ENCODE data around the gene TRAPPC14.

TRAPPC14 gene

GRCh38 chr7:100153708-100154535 is 4.6 kb downstream of the TRAPPC14 start:
- no peak overlapping the region for H2BK15ac ChIP-seq (ENCODE audit: low read length)
- H3K4ac ChIP-seq (ENCODE audit: low read length), result no peak overlapping the region
- no peak overlapping the region for H3K23ac ChIP-seq (ENCODE audit: low read depth, low read length, poor library complexity)
- peaks cover 24 to 66% of the 10 kb centered on the region in 2 donors for H3K36me3 ChIP-seq (replicated peaks in 1 of 2; ENCODE audit: control insufficient read depth in 2 of 2, insufficient read depth in 2 of 2, low read length in 2 of 2)
- H3K27ac ChIP-seq (replicated peaks; ENCODE audit: low read length), result no peak overlapping the region
- no peak overlapping the region for H2AFZ ChIP-seq (ENCODE audit: low read length)
- H3K9me3 ChIP-seq (replicated peaks in 1 of 2; ENCODE audit: control insufficient read depth in 2 of 2, insufficient read depth in 1 of 2, low read depth in 1 of 2, low read length in 2 of 2), result no peaks in the 10 kb centered on the region
- peaks cover 5 to 15% of the 10 kb centered on the region in 2 donors for H3K4me1 ChIP-seq (ENCODE audit: control insufficient read depth in 2 of 2, insufficient read depth in 1 of 2, low read depth in 1 of 2, low read length in 2 of 2)
- H3K4me2 ChIP-seq (ENCODE audit: insufficient read depth, low read length, poor library complexity, severe bottlenecking), result no peak overlapping the region
- no peak overlapping the region for H2AK5ac ChIP-seq (ENCODE audit: low read depth, low read length)
- peaks cover 7% of the 10 kb centered on the region for H3K79me1 ChIP-seq (ENCODE audit: low read depth, low read length)
- H3K14ac ChIP-seq (ENCODE audit: low read length), result no peak overlapping the region
- H3K9ac ChIP-seq (ENCODE audit: low read depth, low read length, poor library complexity), result no peak overlapping the region
- WGBS, 2 donors (ENCODE audit: extremely low coverage in 2 of 2, insufficient read length in 2 of 2, insufficient replicate concordance in 1 of 2), result no CpG with 5 or more reads among the region's 16 CpGs
- no peaks in the 10 kb centered on the region for H3K27me3 ChIP-seq (ENCODE audit: control insufficient read depth in 3 of 3, insufficient read depth in 3 of 3, low read depth in 1 of 3, low read length in 3 of 3)
- no peak overlapping the region for H4K8ac ChIP-seq (ENCODE audit: low read depth, low read length)
- H2BK12ac ChIP-seq (ENCODE audit: low read length), result no peak overlapping the region
- DNase-seq (ENCODE audit: low spot score), result no peak
- no peak overlapping the region for H2BK5ac ChIP-seq (ENCODE audit: low read length)
- H4K91ac ChIP-seq (ENCODE audit: low read depth, low read length, poor library complexity), result no peak overlapping the region
- H3K4me3 ChIP-seq (ENCODE audit: low read length in 2 of 2), result no peak overlapping the region
- H2BK120ac ChIP-seq (ENCODE audit: low read depth, low read length), result no peak overlapping the region
- no peak overlapping the region for H3K18ac ChIP-seq (ENCODE audit: low read length)

- no CpG with 5 or more reads among the region's 18 CpGs for WGBS, 2 donors (ENCODE audit: extremely low coverage in 2 of 2, insufficient read length in 2 of 2, insufficient replicate concordance in 1 of 2)
- no peak overlapping the region for H3K4me3 ChIP-seq (ENCODE audit: low read length in 2 of 2)
- H3K4me2 ChIP-seq (ENCODE audit: insufficient read depth, low read length, poor library complexity, severe bottlenecking), result no peak overlapping the region
- H2AK5ac ChIP-seq (ENCODE audit: low read depth, low read length), result no peak overlapping the region
- H2BK120ac ChIP-seq (ENCODE audit: low read depth, low read length), result no peak overlapping the region
- peaks cover 9% of the 10 kb centered on the region for H3K79me1 ChIP-seq (ENCODE audit: low read depth, low read length)
- H3K18ac ChIP-seq (ENCODE audit: low read length), result no peak overlapping the region
- peaks cover 24 to 66% of the 10 kb centered on the region in 2 donors for H3K36me3 ChIP-seq (replicated peaks in 1 of 2; ENCODE audit: control insufficient read depth in 2 of 2, insufficient read depth in 2 of 2, low read length in 2 of 2)
- H3K27ac ChIP-seq (replicated peaks; ENCODE audit: low read length), result no peak overlapping the region
- no peak overlapping the region for H2BK15ac ChIP-seq (ENCODE audit: low read length)
- H3K4ac ChIP-seq (ENCODE audit: low read length), result no peak overlapping the region
- no peak overlapping the region for H2BK12ac ChIP-seq (ENCODE audit: low read length)
- H3K9me3 ChIP-seq (replicated peaks in 1 of 2; ENCODE audit: control insufficient read depth in 2 of 2, insufficient read depth in 1 of 2, low read depth in 1 of 2, low read length in 2 of 2), result no peaks in the 10 kb centered on the region
- peak overlapping the region; percentile 25 for H3K9ac ChIP-seq (ENCODE audit: low read depth, low read length, poor library complexity)
- peaks cover 5 to 18% of the 10 kb centered on the region in 2 donors for H3K4me1 ChIP-seq (ENCODE audit: control insufficient read depth in 2 of 2, insufficient read depth in 1 of 2, low read depth in 1 of 2, low read length in 2 of 2)
- no peak overlapping the region for H3K14ac ChIP-seq (ENCODE audit: low read length)
- no peak overlapping the region for H2BK5ac ChIP-seq (ENCODE audit: low read length)
- no peak overlapping the region for H2AFZ ChIP-seq (ENCODE audit: low read length)
- no peak overlapping the region for H4K8ac ChIP-seq (ENCODE audit: low read depth, low read length)
- no peak overlapping the region for H4K91ac ChIP-seq (ENCODE audit: low read depth, low read length, poor library complexity)
- H3K23ac ChIP-seq (ENCODE audit: low read depth, low read length, poor library complexity), result no peak overlapping the region
- H3K27me3 ChIP-seq (ENCODE audit: control insufficient read depth in 3 of 3, insufficient read depth in 3 of 3, low read depth in 1 of 3, low read length in 3 of 3), result no peaks in the 10 kb centered on the region
- no peak for DNase-seq (ENCODE audit: low spot score)
Observed at GRCh38 chr7:100152937-100153666, 5.4 kb downstream of the TRAPPC14 start.

GRCh38 chr7:100152404-100152803 is 6.1 kb downstream of the TRAPPC14 start:
- Histone ChIP-seq H2AFZ (ENCODE audit: low read length) (no peak overlapping the region), H3K9me3 (replicated peaks in 1 of 2; ENCODE audit: control insufficient read depth in 2 of 2, insufficient read depth in 1 of 2, low read depth in 1 of 2, low read length in 2 of 2) (no peaks in the 10 kb centered on the region), H3K27me3 (ENCODE audit: control insufficient read depth in 3 of 3, insufficient read depth in 3 of 3, low read depth in 1 of 3, low read length in 3 of 3) (no peaks in the 10 kb centered on the region), H4K8ac (ENCODE audit: low read depth, low read length) (no peak overlapping the region), H3K14ac (ENCODE audit: low read length) (no peak overlapping the region), H4K91ac (ENCODE audit: low read depth, low read length, poor library complexity) (no peak overlapping the region), H3K79me1 (ENCODE audit: low read depth, low read length) (peaks cover 9% of the 10 kb centered on the region), H3K4ac (ENCODE audit: low read length) (no peak overlapping the region), H3K9ac (ENCODE audit: low read depth, low read length, poor library complexity) (no peak overlapping the region), H3K18ac (ENCODE audit: low read length) (no peak overlapping the region), H2BK5ac (ENCODE audit: low read length) (no peak overlapping the region), H2BK15ac (ENCODE audit: low read length) (no peak overlapping the region), H3K4me1 (ENCODE audit: control insufficient read depth in 2 of 2, insufficient read depth in 1 of 2, low read depth in 1 of 2, low read length in 2 of 2) (peaks cover under 1 to 16% of the 10 kb centered on the region in 2 donors), H2BK120ac (ENCODE audit: low read depth, low read length) (no peak overlapping the region), H3K36me3 (replicated peaks in 1 of 2; ENCODE audit: control insufficient read depth in 2 of 2, insufficient read depth in 2 of 2, low read length in 2 of 2) (peaks cover 24 to 64% of the 10 kb centered on the region in 2 donors), H3K4me3 (ENCODE audit: low read length in 2 of 2) (no peak overlapping the region), H3K23ac (ENCODE audit: low read depth, low read length, poor library complexity) (no peak overlapping the region), H3K4me2 (ENCODE audit: insufficient read depth, low read length, poor library complexity, severe bottlenecking) (no peak overlapping the region), H2AK5ac (ENCODE audit: low read depth, low read length) (no peak overlapping the region), H3K27ac (replicated peaks; ENCODE audit: low read length) (no peak overlapping the region), H2BK12ac (ENCODE audit: low read length) (no peak overlapping the region)
- no peak for DNase-seq (ENCODE audit: low spot score)

Data from neuronal stem cell (in vitro differentiated cells).